ENCODE results near the gene HPGD. TPM values are rescaled to one million over a fixed set of nuclear protein-coding genes. Genes with fewer than 3 reads are reported as not detected.

The HPGD gene
- 10 to 100 TPM; 20.0 to 63.3 (median 43.2) TPM for total RNA-seq

GRCh38 chr4:174522183-174523024 lies at the start of gene HPGD:
Gene HPGD (minus strand): TSS chr4:174522488. CDS start chr4:174522451, 37 bp downstream.
- peak; percentile 93 for DNase-seq (ENCODE audit: extremely low spot score)
- Histone ChIP-seq H3K4me3 (peak within 1 kb of the TSS; percentile 65 to 71 (median 68)), H3K27ac (replicated peaks in 1 of 4) (peak within 1 kb of the TSS; percentile 64 to 81 (median 73)), H3K4me1 (peaks cover 0 to 40% (median 28%) of the 10 kb centered on the region in 4 donors), H3K9me3 (no peaks in the 10 kb centered on the region), H3K36me3 (no peaks in the 10 kb centered on the region), H3K27me3 (no peaks in the 10 kb centered on the region)
- TF ChIP-seq EP300 (IDR thresholded peaks at IDR 0.05) = no peak
- TF ChIP-seq POLR2AphosphoS5 (IDR thresholded peaks at IDR 0.05) = peak; percentile 34 to 47
- under 1% methylated on average over 38 of the region's 60 CpGs for WGBS
- intact Hi-C loops (cut with DNase I) = no loop called here

GRCh38 chr4:174564529-174564928 lies 42.2 kb upstream of the HPGD start:
- H3K9me3 ChIP-seq = no peaks in the 10 kb centered on the region
- TF ChIP-seq CTCF (IDR thresholded peaks at IDR 0.05) (no peak), POLR2AphosphoS5 (IDR thresholded peaks at IDR 0.05) (no peak), EP300 (IDR thresholded peaks at IDR 0.05) (no peak), POLR2A (IDR thresholded peaks at IDR 0.05; ENCODE audit: low read depth) (no peak)
- intact Hi-C loops (cut with DNase I) = no loop called here
- 31% methylated on average over 2 of the region's 2 CpGs for WGBS
- H3K4me1 ChIP-seq = peaks cover 0 to 3% (median 0%) of the 10 kb centered on the region in 4 donors
- no peaks in the 10 kb centered on the region for H3K27me3 ChIP-seq
- H3K36me3 ChIP-seq = no peaks in the 10 kb centered on the region
- DNase-seq (ENCODE audit: extremely low spot score) = no peak
- no peak overlapping the region for H3K27ac ChIP-seq (replicated peaks in 1 of 4)
- no peak overlapping the region for H3K4me3 ChIP-seq

GRCh38 chr4:174563399-174563798 lies 41.1 kb upstream of the HPGD start:
- H3K4me1 ChIP-seq = peaks cover 0 to 3% (median 0%) of the 10 kb centered on the region in 4 donors
- no peaks in the 10 kb centered on the region for H3K27me3 ChIP-seq
- TF ChIP-seq POLR2A (IDR thresholded peaks at IDR 0.05; ENCODE audit: low read depth) = no peak
- TF ChIP-seq CTCF (IDR thresholded peaks at IDR 0.05) = no peak
- no peak for TF ChIP-seq POLR2AphosphoS5 (IDR thresholded peaks at IDR 0.05)
- no peak for TF ChIP-seq EP300 (IDR thresholded peaks at IDR 0.05)
- H3K4me3 ChIP-seq = no peak overlapping the region
- WGBS = 80% methylated on average over 1 of the region's 1 CpG
- DNase-seq (ENCODE audit: extremely low spot score) = no peak
- H3K27ac ChIP-seq (replicated peaks in 1 of 4) = no peak overlapping the region
- H3K36me3 ChIP-seq = no peaks in the 10 kb centered on the region
- H3K9me3 ChIP-seq = no peaks in the 10 kb centered on the region
- intact Hi-C loops (cut with DNase I) = no loop called here

- Histone ChIP-seq H3K4me3 (no peak overlapping the region), H3K36me3 (no peaks in the 10 kb centered on the region), H3K27me3 (no peaks in the 10 kb centered on the region), H3K9me3 (no peaks in the 10 kb centered on the region), H3K4me1 (peaks cover 0 to 3% (median 0%) of the 10 kb centered on the region in 4 donors), H3K27ac (replicated peaks in 1 of 4) (no peak overlapping the region)
- DNase-seq (ENCODE audit: extremely low spot score) = no peak
- TF ChIP-seq POLR2AphosphoS5 (IDR thresholded peaks at IDR 0.05) (no peak), EP300 (IDR thresholded peaks at IDR 0.05) (no peak), CTCF (IDR thresholded peaks at IDR 0.05) (no peak), POLR2A (IDR thresholded peaks at IDR 0.05; ENCODE audit: low read depth) (no peak)
- 25% methylated on average over 2 of the region's 2 CpGs for WGBS
- intact Hi-C loops (cut with DNase I) = no loop called here
Measured at GRCh38 chr4:174561560-174561959, 39.3 kb upstream of the HPGD start.

GRCh38 chr4:174559894-174560293 lies 37.6 kb upstream of the HPGD start:
- DNase-seq (ENCODE audit: extremely low spot score) = no peak
- intact Hi-C loops (cut with DNase I) = no loop called here

More at GRCh38 chr4:174559894-174560293, 37.6 kb upstream of the HPGD start:
- no peak overlapping the region for H3K4me3 ChIP-seq
- 63% methylated on average over 2 of the region's 2 CpGs for WGBS
- no peak overlapping the region for H3K27ac ChIP-seq (replicated peaks in 1 of 4)
- no peaks in the 10 kb centered on the region for H3K9me3 ChIP-seq
- H3K36me3 ChIP-seq = no peaks in the 10 kb centered on the region
- peaks cover 0 to 3% (median 0%) of the 10 kb centered on the region in 4 donors for H3K4me1 ChIP-seq
- TF ChIP-seq POLR2A (IDR thresholded peaks at IDR 0.05; ENCODE audit: low read depth) = no peak
- no peak for TF ChIP-seq EP300 (IDR thresholded peaks at IDR 0.05)
- TF ChIP-seq CTCF (IDR thresholded peaks at IDR 0.05) = no peak
- TF ChIP-seq POLR2AphosphoS5 (IDR thresholded peaks at IDR 0.05) = no peak
- H3K27me3 ChIP-seq = peaks cover 0 to 3% (median 0%) of the 10 kb centered on the region in 4 donors
